Right lobe of liver (tissue), 4 donors: ENCODE results near the gene ROPN1B.

Source experiments
- CTCF ChIP-seq, 4 donors: fragments of 200-600 bp in 3 of 4; fragments of 450-650 bp in 1 of 4; IDR thresholded peaks; one replicate each; pipeline versions ENCODE4 v1.5.1 to v1.8.0; 2016 to 2022; ENCODE audit warnings: antibody characterized with exemption in 4 of 4, mild to moderate bottlenecking in 2 of 4
- POLR2A ChIP-seq: fragments of 450-650 bp; IDR thresholded peaks from one replicate; pipeline ENCODE4 v1.6.1; 2017; ENCODE audit warnings: antibody characterized with exemption, mild to moderate bottlenecking
- donor health status: DM: no; HTN: no; CAD: no.
- donor health status: DM: no; HTN: no; CAD: no.
- donor health status: DM: no; HTN: yes; CAD: no.

- TF ChIP-seq CTCF (IDR thresholded peaks at IDR 0.05) (no peak), POLR2A (no peak)
These were observed 10.3 kb upstream of the ROPN1B start for GRCh38 chr3:125958511-125959316.
